GM18907 (cell line): ENCODE results near the gene RCAN2.

ENCODE experiments used
- ATAC-seq: cut with Tn5 transposase; IDR thresholded peaks from one replicate; pipeline ENCODE4 v1.9.1; 2021; ENCODE audit warnings: mild to moderate bottlenecking, moderate library complexity; ENCODE audit not compliant: unreplicated experiment

The RCAN2 gene

GRCh38 chr6:46265373-46265772 is 225.9 kb downstream of the RCAN2 start:
- ATAC-seq: no peak

GRCh38 chr6:46263707-46264086 is 227.6 kb downstream of the RCAN2 start:
- no peak for ATAC-seq

- no peak for ATAC-seq
These were observed 228.1 kb downstream of the RCAN2 start for GRCh38 chr6:46262928-46263706.

- ATAC-seq: no peak
These were observed 233.0 kb downstream of the RCAN2 start for GRCh38 chr6:46258249-46258648.

- no peak for ATAC-seq
These were observed 235.7 kb downstream of the RCAN2 start for GRCh38 chr6:46255528-46255927.

- ATAC-seq: no peak
These were observed 236.3 kb downstream of the RCAN2 start for GRCh38 chr6:46254946-46255345.

- ATAC-seq: no peak
These were observed 236.9 kb downstream of the RCAN2 start for GRCh38 chr6:46254331-46254730.

- ATAC-seq: no peak
These were observed 239.5 kb downstream of the RCAN2 start for GRCh38 chr6:46251583-46252339.

GRCh38 chr6:46248143-46248542 is 243.1 kb downstream of the RCAN2 start:
- ATAC-seq: no peak

- no peak for ATAC-seq
These were observed 244.5 kb downstream of the RCAN2 start for GRCh38 chr6:46246727-46247126.

- ATAC-seq: no peak
These were observed 245.2 kb downstream of the RCAN2 start for GRCh38 chr6:46246081-46246480.

GRCh38 chr6:46244670-46245069 is 246.6 kb downstream of the RCAN2 start:
- no peak for ATAC-seq

- no peak for ATAC-seq
These were observed 247.5 kb downstream of the RCAN2 start for GRCh38 chr6:46243754-46244153.

GRCh38 chr6:46242921-46243320 is 248.3 kb downstream of the RCAN2 start:
- ATAC-seq: no peak

GRCh38 chr6:46240866-46241565 is 250.2 kb downstream of the RCAN2 start:
- no peak for ATAC-seq

GRCh38 chr6:46236752-46237151 is 254.5 kb downstream of the RCAN2 start:
- ATAC-seq: no peak

- ATAC-seq: no peak
These were observed 256.0 kb downstream of the RCAN2 start for GRCh38 chr6:46235242-46235641.

GRCh38 chr6:46234700-46235099 is 256.5 kb downstream of the RCAN2 start:
- no peak for ATAC-seq

GRCh38 chr6:46234156-46234556 is 257.1 kb downstream of the RCAN2 start:
- ATAC-seq: no peak

GRCh38 chr6:46233129-46233528 is 258.1 kb downstream of the RCAN2 start:
- ATAC-seq: no peak

GRCh38 chr6:46222286-46222685 is 269.0 kb downstream of the RCAN2 start:
- ATAC-seq: no peak
